NCI-H1694 (cell line): ENCODE measurements around the gene AZI2.

ENCODE experiments used
- DNase-seq: peaks from one replicate; lab custom pipeline; 2025; lab: John Stamatoyannopoulos, UW

Gene AZI2

DNA sequence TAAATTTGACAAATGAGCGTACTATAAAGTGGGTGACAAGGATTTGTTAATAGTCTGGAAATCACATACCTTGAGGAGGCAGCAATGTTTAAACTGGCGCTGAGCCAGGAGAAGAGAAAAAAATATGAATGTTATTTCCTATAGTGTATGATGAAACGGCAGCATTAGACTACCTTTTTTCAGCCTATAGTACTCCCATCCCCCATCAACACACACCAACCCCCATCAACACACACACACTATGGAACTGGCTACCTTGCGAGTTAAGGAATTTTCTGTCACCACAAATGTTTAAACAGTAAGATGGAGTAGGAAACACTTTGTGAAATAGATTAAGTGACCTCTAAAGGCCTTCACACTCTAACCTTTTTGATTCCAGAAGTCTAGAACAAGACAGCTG lies 46.9 kb downstream of the AZI2 start:
- no peak for DNase-seq

DNA sequence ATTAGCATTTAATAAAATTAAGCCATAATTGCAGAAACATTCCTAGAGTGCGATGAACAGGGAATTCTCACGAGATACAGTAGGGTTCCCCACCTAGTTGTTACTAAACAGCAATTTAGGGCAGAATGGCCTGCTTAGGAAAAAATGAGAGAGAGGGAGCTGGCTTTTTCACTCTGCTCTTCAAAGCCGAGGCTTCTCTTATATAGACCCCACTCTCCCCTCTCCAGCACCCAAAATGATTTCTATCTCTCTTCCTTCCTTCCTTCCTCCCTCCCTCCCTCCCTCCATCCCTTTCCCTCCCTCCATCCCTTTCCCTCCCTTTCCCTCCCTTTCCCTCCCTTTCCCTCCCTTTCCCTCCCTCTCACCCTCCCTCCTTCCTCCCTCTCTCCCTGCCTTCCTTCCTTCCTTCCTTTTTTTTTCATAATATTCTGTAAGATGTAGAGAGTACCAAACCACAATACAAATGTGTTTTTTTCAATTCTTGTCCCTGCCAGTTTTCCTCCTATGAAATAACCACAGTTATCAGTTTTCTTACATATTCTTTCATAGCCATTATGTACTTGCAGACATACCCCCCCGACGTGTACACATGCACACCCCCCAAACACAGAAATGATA lies 48.2 kb downstream of the AZI2 start:
- no peak for DNase-seq

DNA sequence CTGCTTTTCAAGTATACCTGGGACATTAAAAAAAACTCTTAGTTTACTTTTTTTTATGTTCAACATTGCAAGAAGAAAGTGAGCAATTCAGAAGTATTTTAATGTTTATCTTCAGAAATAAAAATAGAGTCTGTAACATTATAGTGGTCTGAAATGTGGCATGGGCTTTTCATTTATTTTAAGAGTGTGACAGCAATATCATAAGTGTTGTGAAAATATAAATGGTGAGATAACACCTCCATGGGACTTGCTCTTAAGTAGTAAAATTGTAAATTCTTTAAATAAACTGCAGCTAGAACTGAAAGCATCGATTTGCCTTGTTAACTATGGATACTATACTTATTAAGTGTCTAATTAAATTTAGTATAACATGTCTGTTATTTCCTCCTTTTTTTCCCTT lies 48.9 kb downstream of the AZI2 start:
- no peak for DNase-seq

- no peak for DNase-seq
Measured at GRCh38 chr3:28295898-28296490, 52.6 kb downstream of the AZI2 start.

DNA sequence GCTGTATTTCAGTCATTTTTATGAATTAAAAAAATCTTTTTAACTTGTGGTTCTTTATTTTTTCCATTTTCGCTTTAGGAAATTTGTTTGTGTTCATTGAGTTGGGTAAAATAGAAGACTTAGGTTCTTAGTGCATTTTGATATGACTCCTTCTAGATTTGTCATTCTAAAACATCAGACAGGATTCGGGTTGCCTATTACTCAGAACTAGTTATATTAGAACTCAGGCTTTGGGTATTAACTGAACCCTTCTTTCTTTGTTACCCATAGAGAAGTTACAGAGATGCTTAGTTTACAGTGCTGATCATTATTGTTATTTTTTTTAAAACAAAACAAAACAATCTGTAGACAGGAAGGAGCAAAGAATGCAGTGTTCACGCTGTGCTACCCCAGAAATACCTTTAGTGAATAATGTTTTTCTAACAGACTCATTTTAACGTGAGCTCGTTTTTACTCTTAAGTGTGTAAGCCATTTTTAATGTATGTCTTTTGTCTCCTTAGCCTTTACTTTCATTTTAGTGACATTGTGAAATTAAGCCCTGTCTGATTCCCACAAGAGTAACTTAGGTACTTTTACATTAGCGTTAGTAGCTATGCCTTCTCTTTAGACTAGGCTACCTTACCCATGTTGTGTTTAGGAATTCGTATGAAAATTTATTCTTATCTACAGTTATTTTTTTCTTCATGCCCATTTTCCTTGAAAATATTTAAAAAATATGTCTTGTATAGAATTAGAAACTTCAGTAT lies 53.8 kb downstream of the AZI2 start:
- DNase-seq = no peak

DNA sequence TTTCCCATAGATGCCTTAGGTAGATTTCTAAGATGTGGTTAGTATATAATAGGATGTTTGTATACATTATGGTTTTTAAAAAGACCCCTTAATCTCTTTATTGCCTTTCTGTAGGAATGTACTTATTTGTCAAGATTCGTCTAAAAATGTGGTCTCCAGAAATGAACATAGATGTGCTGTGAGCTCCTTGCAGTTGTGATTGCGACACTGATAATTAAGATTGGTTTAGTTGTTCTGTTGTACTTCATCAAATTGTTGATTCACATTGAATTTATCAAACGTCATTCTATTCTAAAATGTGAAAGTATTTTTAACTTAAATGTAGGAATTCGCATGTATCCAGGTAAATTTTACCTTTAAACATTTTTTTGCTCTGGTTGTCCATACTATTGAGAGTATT lies 56.0 kb downstream of the AZI2 start:
- no peak for DNase-seq

DNA sequence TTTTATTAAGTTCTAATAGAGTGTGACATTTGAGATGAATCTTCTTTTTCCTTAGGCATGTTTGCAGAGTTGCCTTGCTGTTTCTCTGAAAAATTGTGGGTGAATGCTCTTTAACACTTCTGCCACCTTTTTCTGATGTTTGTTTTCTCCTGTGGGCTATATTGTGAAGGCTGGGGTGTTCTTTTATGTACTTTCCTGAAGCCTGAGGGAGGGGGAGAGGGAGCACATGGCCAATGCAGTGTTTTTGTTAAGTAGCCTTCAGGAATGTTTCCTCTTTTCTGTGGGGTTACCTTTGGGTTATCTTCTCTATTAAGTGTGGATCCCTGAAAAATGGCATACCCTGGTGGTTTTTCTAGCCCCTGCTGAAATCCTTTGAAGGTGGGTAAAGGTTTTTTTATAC lies 57.0 kb downstream of the AZI2 start:
- DNase-seq = no peak

GRCh38 chr3:28290863-28291300 lies 57.7 kb downstream of the AZI2 start:
- no peak for DNase-seq

GRCh38 chr3:28287046-28287445 lies 61.6 kb downstream of the AZI2 start:
- DNase-seq = no peak

DNA sequence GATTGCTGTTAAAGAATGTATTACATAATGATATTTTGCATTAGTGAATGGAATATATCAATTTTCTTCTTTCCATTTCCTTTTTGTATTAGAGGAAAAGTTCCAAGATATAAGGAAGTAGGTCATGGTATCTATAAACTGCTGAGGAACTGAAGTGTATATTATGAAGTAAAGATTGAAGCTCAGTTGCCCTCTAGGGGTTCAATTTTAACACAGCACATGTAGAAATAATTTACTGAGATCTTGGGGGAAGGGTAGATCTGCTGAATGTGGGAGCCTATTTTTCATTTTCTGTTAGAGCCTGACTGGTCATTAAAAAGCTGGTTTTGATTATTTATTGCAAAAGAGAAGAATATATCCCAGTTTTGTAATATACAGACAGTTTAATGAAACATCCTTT lies 62.0 kb downstream of the AZI2 start:
- DNase-seq = no peak

- DNase-seq = peak; percentile 59
Measured at GRCh38 chr3:28280781-28281180, 67.8 kb downstream of the AZI2 start.

- no peak for DNase-seq
Measured at GRCh38 chr3:28279770-28280169, 68.9 kb downstream of the AZI2 start.

DNA sequence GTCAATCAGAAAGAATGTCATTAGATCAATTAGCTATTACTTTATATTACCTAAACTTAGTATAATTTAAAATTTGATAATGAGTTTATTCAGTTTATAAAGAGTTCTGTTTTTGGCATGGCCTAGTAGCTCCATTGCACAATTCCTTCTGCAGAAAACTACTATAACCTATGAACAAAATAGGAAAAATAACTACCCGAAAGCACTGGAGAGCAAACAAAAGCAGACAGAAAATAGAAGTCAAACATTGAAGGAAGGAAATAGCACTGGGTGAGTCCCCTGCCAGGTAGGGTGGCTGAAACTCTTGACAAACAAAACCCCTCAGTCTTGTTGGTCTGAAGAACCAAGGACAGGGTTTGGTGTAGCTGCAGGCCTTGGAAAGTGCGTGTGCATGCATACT lies 69.7 kb downstream of the AZI2 start:
- DNase-seq = no peak

GRCh38 chr3:28273837-28274236 lies 74.8 kb downstream of the AZI2 start:
- no peak for DNase-seq
